Measurements from ENCODE around the gene FASTKD3. TPM values are rescaled to one million over a fixed set of nuclear protein-coding genes. Genes with fewer than 3 reads are reported as not detected.

Gene FASTKD3
- polyA plus RNA-seq, 2 donors, result 7.8 to 8.0 TPM

- no peaks in the 10 kb centered on the region for H3K27me3 ChIP-seq (ENCODE audit: control insufficient read depth in 1 of 2, insufficient read depth in 2 of 2, low read length in 2 of 2)
- H3K36me3 ChIP-seq (ENCODE audit: control insufficient read depth in 2 of 2, insufficient read depth in 2 of 2, low read length in 1 of 2), result no peaks in the 10 kb centered on the region
- no peaks in the 10 kb centered on the region for H3K4me1 ChIP-seq (ENCODE audit: control insufficient read depth in 2 of 2, insufficient read depth in 2 of 2, low read length in 1 of 2)
- H3K27ac ChIP-seq (ENCODE audit: low read depth in 2 of 2, low read length in 1 of 2), result no peak overlapping the region
- H3K4me3 ChIP-seq (ENCODE audit: low read depth in 1 of 2, low read length in 2 of 2), result no peak overlapping the region
- H3K9me3 ChIP-seq (ENCODE audit: control insufficient read depth in 2 of 2, insufficient read depth in 1 of 2, low read depth in 1 of 2, low read length in 1 of 2), result no peaks in the 10 kb centered on the region
- WGBS, 2 donors, result 42 to 45% methylated on average over 3 of the region's 3 CpGs
Observed at GRCh38 chr5:7837403-7837802, 31.4 kb downstream of the FASTKD3 start.

GRCh38 chr5:7834982-7835381 is 33.8 kb downstream of the FASTKD3 start:
- H3K27ac ChIP-seq (ENCODE audit: low read depth in 2 of 2, low read length in 1 of 2), result no peak overlapping the region
- H3K27me3 ChIP-seq (ENCODE audit: control insufficient read depth in 1 of 2, insufficient read depth in 2 of 2, low read length in 2 of 2), result no peaks in the 10 kb centered on the region
- 82 to 87% methylated on average over 4 of the region's 4 CpGs for WGBS, 2 donors
- H3K4me1 ChIP-seq (ENCODE audit: control insufficient read depth in 2 of 2, insufficient read depth in 2 of 2, low read length in 1 of 2), result no peaks in the 10 kb centered on the region
- H3K36me3 ChIP-seq (ENCODE audit: control insufficient read depth in 2 of 2, insufficient read depth in 2 of 2, low read length in 1 of 2), result no peaks in the 10 kb centered on the region
- H3K4me3 ChIP-seq (ENCODE audit: low read depth in 1 of 2, low read length in 2 of 2), result no peak overlapping the region
- H3K9me3 ChIP-seq (ENCODE audit: control insufficient read depth in 2 of 2, insufficient read depth in 1 of 2, low read depth in 1 of 2, low read length in 1 of 2), result peaks cover 0 to 6% of the 10 kb centered on the region in 2 donors

- WGBS, 2 donors, result 54 to 61% methylated on average over 10 of the region's 10 CpGs
- Histone ChIP-seq H3K36me3 (ENCODE audit: control insufficient read depth in 2 of 2, insufficient read depth in 2 of 2, low read length in 1 of 2) (no peaks in the 10 kb centered on the region), H3K4me3 (ENCODE audit: low read depth in 1 of 2, low read length in 2 of 2) (no peak overlapping the region), H3K27me3 (ENCODE audit: control insufficient read depth in 1 of 2, insufficient read depth in 2 of 2, low read length in 2 of 2) (no peaks in the 10 kb centered on the region), H3K9me3 (ENCODE audit: control insufficient read depth in 2 of 2, insufficient read depth in 1 of 2, low read depth in 1 of 2, low read length in 1 of 2) (peaks cover 0 to 10% of the 10 kb centered on the region in 2 donors), H3K4me1 (ENCODE audit: control insufficient read depth in 2 of 2, insufficient read depth in 2 of 2, low read length in 1 of 2) (no peaks in the 10 kb centered on the region), H3K27ac (ENCODE audit: low read depth in 2 of 2, low read length in 1 of 2) (no peak overlapping the region)
Observed at GRCh38 chr5:7828269-7828668, 40.6 kb downstream of the FASTKD3 start.

- Histone ChIP-seq H3K4me1 (ENCODE audit: control insufficient read depth in 2 of 2, insufficient read depth in 2 of 2, low read length in 1 of 2) (no peaks in the 10 kb centered on the region), H3K4me3 (ENCODE audit: low read depth in 1 of 2, low read length in 2 of 2) (no peak overlapping the region), H3K9me3 (ENCODE audit: control insufficient read depth in 2 of 2, insufficient read depth in 1 of 2, low read depth in 1 of 2, low read length in 1 of 2) (peaks cover 0 to 10% of the 10 kb centered on the region in 2 donors), H3K36me3 (ENCODE audit: control insufficient read depth in 2 of 2, insufficient read depth in 2 of 2, low read length in 1 of 2) (no peaks in the 10 kb centered on the region), H3K27ac (ENCODE audit: low read depth in 2 of 2, low read length in 1 of 2) (no peak overlapping the region), H3K27me3 (ENCODE audit: control insufficient read depth in 1 of 2, insufficient read depth in 2 of 2, low read length in 2 of 2) (no peaks in the 10 kb centered on the region)
- 81 to 82% methylated on average over 6 of the region's 6 CpGs for WGBS, 2 donors
Observed at GRCh38 chr5:7827610-7828009, 41.2 kb downstream of the FASTKD3 start.

DNA sequence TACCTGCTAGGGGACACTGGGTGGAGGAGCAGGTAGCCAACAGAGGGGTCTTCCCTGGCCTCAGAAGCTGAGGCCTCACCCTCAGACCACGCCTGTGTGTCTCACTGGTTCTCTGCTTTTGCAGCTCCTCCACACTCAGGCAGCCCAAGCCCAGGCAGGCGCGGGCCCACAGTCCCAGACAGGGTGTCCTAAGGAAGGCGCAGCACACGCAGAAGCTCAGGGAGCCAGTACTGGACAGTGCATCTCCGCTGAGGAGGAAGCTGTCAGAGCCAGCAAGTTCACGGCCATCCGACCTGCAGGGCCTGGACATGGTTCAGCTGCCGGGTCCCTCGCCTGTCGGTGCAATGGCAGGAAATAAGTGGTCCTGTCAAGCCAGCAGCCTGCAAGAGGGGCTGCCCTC is 43.2 kb downstream of the FASTKD3 start:
- WGBS, 2 donors, result 85 to 88% methylated on average over 11 of the region's 11 CpGs

DNA sequence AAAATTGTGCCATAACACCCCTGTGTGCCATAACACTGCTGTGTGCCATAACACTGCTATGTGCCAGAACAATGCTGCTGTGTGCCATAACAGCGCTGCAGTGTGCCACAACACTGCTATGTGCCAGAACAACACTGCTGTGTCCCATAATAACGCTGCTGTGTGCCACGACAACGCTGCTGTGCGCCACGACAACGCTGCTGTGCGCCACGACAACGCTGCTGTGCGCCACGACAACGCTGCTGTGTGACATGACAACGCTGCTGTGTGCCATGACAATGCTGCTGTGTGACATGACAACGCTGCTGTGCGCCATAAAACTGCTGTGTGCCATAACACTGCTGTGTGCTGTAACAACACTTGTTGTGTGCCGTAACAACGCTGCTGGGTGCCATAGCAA is 43.8 kb downstream of the FASTKD3 start:
- 91 to 93% methylated on average over 18 of the region's 18 CpGs for WGBS, 2 donors
- H3K27me3 ChIP-seq (ENCODE audit: control insufficient read depth in 1 of 2, insufficient read depth in 2 of 2, low read length in 2 of 2), result no peaks in the 10 kb centered on the region
- peaks cover 0 to 4% of the 10 kb centered on the region in 2 donors for H3K9me3 ChIP-seq (ENCODE audit: control insufficient read depth in 2 of 2, insufficient read depth in 1 of 2, low read depth in 1 of 2, low read length in 1 of 2)
- no peak overlapping the region for H3K4me3 ChIP-seq (ENCODE audit: low read depth in 1 of 2, low read length in 2 of 2)
- H3K4me1 ChIP-seq (ENCODE audit: control insufficient read depth in 2 of 2, insufficient read depth in 2 of 2, low read length in 1 of 2), result no peaks in the 10 kb centered on the region
- no peak overlapping the region for H3K27ac ChIP-seq (ENCODE audit: low read depth in 2 of 2, low read length in 1 of 2)
- H3K36me3 ChIP-seq (ENCODE audit: control insufficient read depth in 2 of 2, insufficient read depth in 2 of 2, low read length in 1 of 2), result no peaks in the 10 kb centered on the region

More for the DNA sequence above, 43.2 kb downstream of the FASTKD3 start:
- Histone ChIP-seq H3K4me1 (ENCODE audit: control insufficient read depth in 2 of 2, insufficient read depth in 2 of 2, low read length in 1 of 2) (no peaks in the 10 kb centered on the region), H3K36me3 (ENCODE audit: control insufficient read depth in 2 of 2, insufficient read depth in 2 of 2, low read length in 1 of 2) (no peaks in the 10 kb centered on the region), H3K27ac (ENCODE audit: low read depth in 2 of 2, low read length in 1 of 2) (no peak overlapping the region), H3K9me3 (ENCODE audit: control insufficient read depth in 2 of 2, insufficient read depth in 1 of 2, low read depth in 1 of 2, low read length in 1 of 2) (peaks cover 0 to 4% of the 10 kb centered on the region in 2 donors), H3K27me3 (ENCODE audit: control insufficient read depth in 1 of 2, insufficient read depth in 2 of 2, low read length in 2 of 2) (no peaks in the 10 kb centered on the region), H3K4me3 (ENCODE audit: low read depth in 1 of 2, low read length in 2 of 2) (no peak overlapping the region)

DNA sequence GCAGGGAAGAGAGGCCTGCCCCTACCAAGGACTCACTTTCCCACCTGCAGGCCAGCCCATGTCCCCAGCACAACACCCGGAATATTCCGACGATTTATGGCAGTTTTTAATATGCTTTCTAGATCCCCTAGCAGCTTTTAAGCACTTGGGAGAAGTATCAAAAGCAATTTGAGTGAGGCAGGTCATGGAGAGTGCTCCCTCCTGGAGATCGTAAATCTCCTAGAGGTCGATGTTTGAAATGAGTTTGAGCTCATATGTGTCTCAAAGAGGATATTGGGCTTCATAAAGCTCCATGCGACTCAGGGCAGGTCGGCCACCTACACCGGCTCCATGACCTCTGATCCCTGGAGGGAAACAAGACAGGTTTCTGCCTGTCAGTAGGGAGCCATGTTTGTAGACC is 45.2 kb downstream of the FASTKD3 start:
- Histone ChIP-seq H3K36me3 (ENCODE audit: control insufficient read depth in 2 of 2, insufficient read depth in 2 of 2, low read length in 1 of 2) (no peaks in the 10 kb centered on the region), H3K27me3 (ENCODE audit: control insufficient read depth in 1 of 2, insufficient read depth in 2 of 2, low read length in 2 of 2) (no peaks in the 10 kb centered on the region), H3K9me3 (ENCODE audit: control insufficient read depth in 2 of 2, insufficient read depth in 1 of 2, low read depth in 1 of 2, low read length in 1 of 2) (peaks cover 0 to 4% of the 10 kb centered on the region in 2 donors), H3K4me1 (ENCODE audit: control insufficient read depth in 2 of 2, insufficient read depth in 2 of 2, low read length in 1 of 2) (no peaks in the 10 kb centered on the region), H3K4me3 (ENCODE audit: low read depth in 1 of 2, low read length in 2 of 2) (no peak overlapping the region), H3K27ac (ENCODE audit: low read depth in 2 of 2, low read length in 1 of 2) (no peak overlapping the region)
- 67 to 70% methylated on average over 8 of the region's 8 CpGs for WGBS, 2 donors

DNA sequence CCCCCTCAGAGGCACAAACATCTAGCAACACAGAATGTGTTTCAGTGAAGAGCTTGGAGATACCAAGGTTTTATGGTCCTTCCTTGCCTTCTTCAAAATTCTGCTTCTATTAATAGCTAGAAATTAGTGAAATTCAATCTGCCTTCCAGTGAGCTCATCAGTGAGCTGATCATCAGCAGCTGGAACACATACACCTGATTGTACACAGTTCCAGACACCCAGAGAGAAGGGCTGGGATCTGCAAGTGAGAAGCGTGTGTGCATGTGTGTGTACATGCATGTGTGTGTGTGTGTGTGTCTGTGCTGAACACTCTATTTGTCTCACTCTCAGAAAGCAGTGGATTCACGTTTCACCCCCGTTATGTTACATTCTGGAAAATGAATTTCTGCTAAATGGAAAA is 46.4 kb downstream of the FASTKD3 start:
- no peaks in the 10 kb centered on the region for H3K4me1 ChIP-seq (ENCODE audit: control insufficient read depth in 2 of 2, insufficient read depth in 2 of 2, low read length in 1 of 2)
- H3K36me3 ChIP-seq (ENCODE audit: control insufficient read depth in 2 of 2, insufficient read depth in 2 of 2, low read length in 1 of 2), result no peaks in the 10 kb centered on the region
- H3K4me3 ChIP-seq (ENCODE audit: low read depth in 1 of 2, low read length in 2 of 2), result no peak overlapping the region
- peaks cover 0 to 4% of the 10 kb centered on the region in 2 donors for H3K9me3 ChIP-seq (ENCODE audit: control insufficient read depth in 2 of 2, insufficient read depth in 1 of 2, low read depth in 1 of 2, low read length in 1 of 2)
- whole genome bisulfite sequencing, 2 donors, result 47 to 53% methylated on average over 3 of the region's 3 CpGs
- H3K27me3 ChIP-seq (ENCODE audit: control insufficient read depth in 1 of 2, insufficient read depth in 2 of 2, low read length in 2 of 2), result no peaks in the 10 kb centered on the region
- H3K27ac ChIP-seq (ENCODE audit: low read depth in 2 of 2, low read length in 1 of 2), result no peak overlapping the region

- H3K4me3 ChIP-seq (ENCODE audit: low read depth in 1 of 2, low read length in 2 of 2), result no peak overlapping the region
- no peaks in the 10 kb centered on the region for H3K9me3 ChIP-seq (ENCODE audit: control insufficient read depth in 2 of 2, insufficient read depth in 1 of 2, low read depth in 1 of 2, low read length in 1 of 2)
- WGBS, 2 donors, result 39% methylated on average over 9 of the region's 9 CpGs
- no peaks in the 10 kb centered on the region for H3K27me3 ChIP-seq (ENCODE audit: control insufficient read depth in 1 of 2, insufficient read depth in 2 of 2, low read length in 2 of 2)
- H3K4me1 ChIP-seq (ENCODE audit: control insufficient read depth in 2 of 2, insufficient read depth in 2 of 2, low read length in 1 of 2), result no peaks in the 10 kb centered on the region
- H3K36me3 ChIP-seq (ENCODE audit: control insufficient read depth in 2 of 2, insufficient read depth in 2 of 2, low read length in 1 of 2), result no peaks in the 10 kb centered on the region
- no peak overlapping the region for H3K27ac ChIP-seq (ENCODE audit: low read depth in 2 of 2, low read length in 1 of 2)
Observed at GRCh38 chr5:7816535-7816901, 52.3 kb downstream of the FASTKD3 start.

DNA sequence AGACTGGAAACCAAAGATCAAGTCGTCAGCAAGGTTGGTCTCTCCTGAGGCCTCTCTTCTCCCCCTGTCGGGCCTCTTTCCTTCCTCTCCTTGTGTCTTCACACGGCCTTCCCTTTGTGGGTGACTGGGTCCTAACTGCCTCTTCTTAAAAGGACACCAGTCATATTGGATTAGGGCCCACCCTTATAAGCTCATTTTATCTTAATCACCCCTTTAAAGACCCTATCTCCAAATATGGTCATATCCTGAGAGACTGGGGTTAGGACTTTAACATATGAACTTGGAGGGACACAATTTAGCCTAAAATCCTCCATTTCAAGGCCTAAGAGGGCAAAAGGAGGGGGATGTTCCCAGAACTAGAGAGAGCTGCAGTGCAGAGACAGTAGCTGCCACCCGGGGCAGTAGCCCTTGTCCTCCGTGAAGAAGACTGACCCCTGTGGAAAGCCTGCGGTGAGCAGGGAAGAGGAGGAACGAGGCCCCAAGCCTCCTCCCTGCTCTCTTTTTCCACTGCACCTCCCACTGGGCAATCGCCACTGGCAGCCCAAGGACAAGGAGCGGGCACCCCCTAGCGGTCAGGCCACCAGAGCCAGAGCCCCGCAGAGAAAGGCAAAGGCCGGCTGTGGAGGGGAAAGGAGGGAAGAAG is 52.8 kb downstream of the FASTKD3 start:
- Histone ChIP-seq H3K27ac (ENCODE audit: low read depth in 2 of 2, low read length in 1 of 2) (no peak overlapping the region), H3K36me3 (ENCODE audit: control insufficient read depth in 2 of 2, insufficient read depth in 2 of 2, low read length in 1 of 2) (no peaks in the 10 kb centered on the region), H3K27me3 (ENCODE audit: control insufficient read depth in 1 of 2, insufficient read depth in 2 of 2, low read length in 2 of 2) (no peaks in the 10 kb centered on the region), H3K4me1 (ENCODE audit: control insufficient read depth in 2 of 2, insufficient read depth in 2 of 2, low read length in 1 of 2) (no peaks in the 10 kb centered on the region), H3K9me3 (ENCODE audit: control insufficient read depth in 2 of 2, insufficient read depth in 1 of 2, low read depth in 1 of 2, low read length in 1 of 2) (no peaks in the 10 kb centered on the region), H3K4me3 (ENCODE audit: low read depth in 1 of 2, low read length in 2 of 2) (no peak overlapping the region)
- 19% methylated on average over 12 of the region's 12 CpGs for WGBS, 2 donors

All from esophagus (tissue), 2 donors.